GM12878 (cell line): ENCODE measurements around the gene TRIM62. TPM values are rescaled to one million over a fixed set of nuclear protein-coding genes. Genes with fewer than 3 reads are reported as not detected.

ENCODE experiments used
- ATAC-seq: fragments of 200-7000 bp; cut with Tn5 transposase; 3 replicates; pipeline ENCODE4 v1.9.1; 2020; ENCODE audit warnings: mild to moderate bottlenecking, moderate library complexity
- BruUV-seq: library from RNA; stranded (reverse); fragments of 400-500 nt; replicated peaks from 2 replicates; lab custom pipeline; 2021; lab: Mats Ljungman, UMichigan
- CTCF ChIA-PET: fragments of 300-600 bp; sonication (Branson Sonifier 250); formaldehyde crosslinking; extraction: SDS; loops from one replicate; lab custom pipeline; 2021; ENCODE audit warnings: inconsistent platforms; lab: Yijun Ruan, JAX
- POLR2A ChIA-PET: fragments of 350-600 bp; formaldehyde crosslinking; extraction: SDS; loops from one replicate; lab custom pipeline; 2021; ENCODE audit warnings: inconsistent platforms; lab: Charles Lee
- RAD21 ChIA-PET: fragments of 300-600 bp; sonication (Branson Sonifier 250); formaldehyde crosslinking; loops from one replicate; lab custom pipeline; 2023; ENCODE audit warnings: antibody characterized with exemption; ENCODE audit not compliant: unreplicated experiment; lab: Charles Lee
- SMC1A ChIA-PET: fragments of 300-600 bp; sonication (Branson Sonifier 250); formaldehyde crosslinking; loops from one replicate; lab custom pipeline; 2023; ENCODE audit not compliant: unreplicated experiment, uncharacterized antibody; lab: Charles Lee
- DNase-seq: peaks from one replicate; pipeline ENCODE4 v3.0.0-alpha.2; 2011; ENCODE audit warnings: low read depth, low spot score
- FAIRE-seq: peaks from 3 replicates; lab custom pipeline; 2011; peaks lifted over from hg19 to GRCh38; lab: Jason Lieb, UNC
- H2AFZ ChIP-seq: 2 replicates; pipeline ENCODE4 v1.6.0; 2011; ENCODE audit warnings: low read depth, low read length, control low read depth; ENCODE audit not compliant: control insufficient read depth
- H3K27ac ChIP-seq: 2 replicates; pipeline ENCODE4 v1.5.1; 2011; ENCODE audit warnings: control low read depth; ENCODE audit not compliant: control insufficient read depth, insufficient read depth
- H3K27me3 ChIP-seq, 2 experiments: replicated peaks in 1 of 2; 2 replicates each; pipeline versions ENCODE4 v1.6.0 to v1.6.1; 2011; ENCODE audit warnings: low read length in 1 of 2; ENCODE audit not compliant: control insufficient read depth in 2 of 2, insufficient read depth in 2 of 2
- H3K36me3 ChIP-seq, 2 experiments: 2 replicates each; pipeline ENCODE4 v1.5.1; 2011; ENCODE audit warnings: low read length in 1 of 2; ENCODE audit not compliant: control insufficient read depth in 2 of 2, insufficient read depth in 2 of 2
- H3K4me1 ChIP-seq: 2 replicates; pipeline ENCODE4 v1.6.1; 2011; ENCODE audit warnings: mild to moderate bottlenecking, low read length, moderate library complexity, mixed read lengths; ENCODE audit not compliant: control insufficient read depth, insufficient read depth
- H3K4me2 ChIP-seq: 2 replicates; pipeline ENCODE4 v1.6.0; 2011; ENCODE audit warnings: control low read depth; ENCODE audit not compliant: control insufficient read depth, insufficient read depth
- H3K4me3 ChIP-seq: fragments of 200-600 bp; sonication (generic); 2 replicates; pipeline ENCODE4 v1.5.1; 2016
- H3K79me2 ChIP-seq: 2 replicates; pipeline ENCODE4 v1.6.0; 2011; ENCODE audit warnings: low read length; ENCODE audit not compliant: control insufficient read depth, insufficient read depth
- H3K9ac ChIP-seq: 2 replicates; pipeline ENCODE4 v1.8.0; 2011; ENCODE audit warnings: low read length, control low read depth, mixed read lengths; ENCODE audit not compliant: control insufficient read depth, insufficient read depth
- H3K9me3 ChIP-seq: replicated peaks from 3 replicates; pipeline ENCODE4 v1.5.1; 2011; ENCODE audit warnings: mild to moderate bottlenecking, low read length; ENCODE audit not compliant: control insufficient read depth, insufficient read depth
- H4K20me1 ChIP-seq: 2 replicates; pipeline ENCODE4 v1.6.0; 2011; ENCODE audit not compliant: control insufficient read depth, insufficient read depth
- BMI1 ChIP-seq: fragments of 450-650 bp; IDR thresholded peaks from 2 replicates; pipeline ENCODE4 v1.6.1; 2016; ENCODE audit warnings: mild to moderate bottlenecking, moderate library complexity, borderline replicate concordance
- EP300 ChIP-seq, 2 experiments: fragments of 150-350 bp in 1 of 2; IDR thresholded peaks; 2 replicates each; pipeline ENCODE4 v1.6.1; 2011 to 2012; ENCODE audit warnings: low read depth in 2 of 2, low read length in 2 of 2, borderline replicate concordance in 1 of 2, improper control_type of control experiment in 1 of 2, inconsistent platforms in 1 of 2; ENCODE audit not compliant: control insufficient read depth in 1 of 2
- IRF4 ChIP-seq: IDR thresholded peaks from 2 replicates; pipeline ENCODE4 v1.6.1; 2011; ENCODE audit warnings: low read depth, low read length
- MEF2A ChIP-seq: IDR thresholded peaks from 2 replicates; pipeline ENCODE4 v1.6.1; 2011; ENCODE audit warnings: low read depth, mild to moderate bottlenecking, low read length, moderate library complexity; ENCODE audit not compliant: insufficient read depth
- RBBP5 ChIP-seq: fragments of 200-600 bp; sonication (generic); conservative IDR thresholded peaks from 2 replicates; pipeline ENCODE4 v1.6.1; 2016
- SREBF2 ChIP-seq: IDR thresholded peaks from 2 replicates; pipeline ENCODE4 v1.6.1; 2012; ENCODE audit warnings: mild to moderate bottlenecking, low read length
- TCF3 ChIP-seq: IDR thresholded peaks from 2 replicates; pipeline ENCODE4 v1.6.1; 2012; ENCODE audit warnings: low read depth, mild to moderate bottlenecking, low read length, borderline replicate concordance; ENCODE audit not compliant: insufficient read depth
- TCF7 ChIP-seq: IDR thresholded peaks from 2 replicates; pipeline ENCODE4 v1.6.1; 2014; ENCODE audit warnings: antibody characterized with exemption, borderline replicate concordance
- WGBS: methylation state at CpG from one replicate; pipeline ENCODE4 v1.1.6; 2016; ENCODE audit warnings: low lambda C conversion rate; ENCODE audit not compliant: insufficient replicate concordance, insufficient coverage; ENCODE audit errors: missing lambda C conversion rate; 5-methylcytosine and 5-hydroxymethylcytosine counted together
- in situ Hi-C: fragments of 300-500 bp; cut with MboI; formaldehyde crosslinking; loops from 9 replicates; pipeline ENCODE4 v1.14.3; 2018; ENCODE audit warnings: mixed read lengths
- intact Hi-C: fragments of 100-400 bp; cut with micrococcal nuclease; formaldehyde crosslinking; loops from one replicate; pipeline ENCODE4 v1.14.2; 2022; ENCODE audit not compliant: unreplicated experiment
- polyA plus RNA-seq, 11 experiments: library from polyadenylated mRNA; depleted of rRNA in 4 of 11; unstranded in 6 of 11; stranded (reverse) in 5 of 11; fragments of >200 nt; fragmentation: Nextera tagmentation in 4 of 11; fragmentation: Illumina TruSeq in 1 of 11; extraction: Ambion mirVana in 4 of 11; extraction: Trizol in 1 of 11; gene quantifications; 1 replicate in 1 of 11; 2 replicates in 10 of 11; pipeline versions ENCODE4 v1.2.1 to v1.2.3, GENCODE V29; 2011 to 2016; ENCODE audit warnings: inconsistent platforms in 2 of 11, missing spikeins in 2 of 11, low read depth in 1 of 11
- total RNA-seq, 4 experiments: library from RNA; depleted of rRNA in 3 of 4; stranded (reverse); fragments of >200 nt in 3 of 4; fragmentation: Illumina TruSeq in 1 of 4; extraction: Trizol in 1 of 4; gene quantifications; 2 replicates each; pipeline versions ENCODE4 v1.2.1 to v1.2.3, GENCODE V29; 2013 to 2021
- TF ChIP-seq, protein P1 (sequence below): IDR thresholded peaks from 2 replicates; pipeline ENCODE4 v1.6.1; 2011; ENCODE audit warnings: low read depth, mild to moderate bottlenecking, low read length, moderate library complexity, borderline replicate concordance; ENCODE audit errors: extremely low read depth
- TF ChIP-seq, protein P2 (sequence below): fragments of 450-650 bp; IDR thresholded peaks from 2 replicates; pipeline ENCODE4 v1.6.1; 2018; ENCODE audit warnings: mild to moderate bottlenecking, low read depth, moderate library complexity; ENCODE audit not compliant: partially characterized antibody
- TF ChIP-seq, protein P3 (sequence below): IDR thresholded peaks from 2 replicates; pipeline ENCODE4 v1.6.1; 2011; ENCODE audit warnings: low read depth, low read length, improper control_type of control experiment, borderline replicate concordance

Gene TRIM62
- total and polyA plus RNA-seq, 10 of the 15 experiments (the other 5 are each of a cell fraction or from before 2014, with no cell fraction given): 0.52 to 4.2 (median 1.9) TPM

DNA sequence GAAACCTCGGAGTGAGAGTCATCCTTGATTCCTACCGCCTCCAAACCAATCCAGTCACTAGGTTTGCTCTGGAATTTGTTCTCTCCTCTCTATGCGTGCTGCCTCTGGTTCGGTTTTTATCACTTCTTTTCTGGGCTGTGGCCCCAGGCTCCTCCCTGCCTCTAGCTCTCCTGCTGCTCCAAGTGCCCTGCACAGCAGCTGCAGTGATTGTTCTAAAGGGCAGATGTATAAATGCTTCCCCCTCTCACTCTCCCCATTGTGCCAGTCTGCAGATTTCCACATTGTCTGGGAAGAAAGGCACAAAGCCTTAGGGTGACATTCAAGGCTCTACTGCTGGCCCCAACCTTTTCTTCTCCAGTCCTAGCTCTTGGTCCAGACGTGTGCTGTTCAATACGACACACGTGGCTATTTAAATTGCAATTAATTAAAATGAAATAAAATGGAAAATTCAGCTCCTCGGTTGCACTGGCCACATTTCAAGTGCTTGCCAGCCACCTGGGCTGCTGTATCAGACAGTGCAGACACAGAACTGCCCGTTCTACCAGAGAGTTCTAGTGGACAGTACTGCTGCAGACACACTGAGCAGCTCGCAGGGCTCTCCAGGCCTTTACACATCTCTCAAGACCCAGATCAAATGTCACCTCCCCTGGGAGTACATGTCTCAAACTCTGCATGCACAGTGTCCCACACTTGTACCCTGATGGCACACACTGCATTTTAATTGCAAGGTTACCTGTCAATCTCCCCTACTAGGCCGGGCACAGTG lies 12.4 kb downstream of the TRIM62 start:
- ChIA-PET RAD21 (no interaction called here), SMC1A (no interaction called here), POLR2A (no interaction called here), CTCF (no interaction called here)
- no TSS peak for BruUV-seq
- no peaks in the 10 kb centered on the region for H3K36me3 ChIP-seq
- WGBS: 50% methylated on average over 11 of the region's 11 CpGs
- H3K27ac ChIP-seq: no peak overlapping the region
- no peak overlapping the region for H2AFZ ChIP-seq
- ATAC-seq (no peak), DNase-seq (no peak), FAIRE-seq (no peak)
- no peak overlapping the region for H3K4me3 ChIP-seq
- no peak overlapping the region for H3K4me2 ChIP-seq
- H3K27me3 ChIP-seq: no peaks in the 10 kb centered on the region
- in situ Hi-C loops (no loop called here), intact Hi-C loops (no loop called here)
- H3K79me2 ChIP-seq: no peaks in the 10 kb centered on the region
- TF ChIP-seq MEF2A: no peak
- TF ChIP-seq TCF7: no peak
- no peak for TF ChIP-seq SREBF2
- H3K9ac ChIP-seq: no peak overlapping the region
- no peaks in the 10 kb centered on the region for H3K4me1 ChIP-seq
- H4K20me1 ChIP-seq: no peaks in the 10 kb centered on the region; the same call in 1 of the 2 replicates
- no peaks in the 10 kb centered on the region for H3K9me3 ChIP-seq

DNA sequence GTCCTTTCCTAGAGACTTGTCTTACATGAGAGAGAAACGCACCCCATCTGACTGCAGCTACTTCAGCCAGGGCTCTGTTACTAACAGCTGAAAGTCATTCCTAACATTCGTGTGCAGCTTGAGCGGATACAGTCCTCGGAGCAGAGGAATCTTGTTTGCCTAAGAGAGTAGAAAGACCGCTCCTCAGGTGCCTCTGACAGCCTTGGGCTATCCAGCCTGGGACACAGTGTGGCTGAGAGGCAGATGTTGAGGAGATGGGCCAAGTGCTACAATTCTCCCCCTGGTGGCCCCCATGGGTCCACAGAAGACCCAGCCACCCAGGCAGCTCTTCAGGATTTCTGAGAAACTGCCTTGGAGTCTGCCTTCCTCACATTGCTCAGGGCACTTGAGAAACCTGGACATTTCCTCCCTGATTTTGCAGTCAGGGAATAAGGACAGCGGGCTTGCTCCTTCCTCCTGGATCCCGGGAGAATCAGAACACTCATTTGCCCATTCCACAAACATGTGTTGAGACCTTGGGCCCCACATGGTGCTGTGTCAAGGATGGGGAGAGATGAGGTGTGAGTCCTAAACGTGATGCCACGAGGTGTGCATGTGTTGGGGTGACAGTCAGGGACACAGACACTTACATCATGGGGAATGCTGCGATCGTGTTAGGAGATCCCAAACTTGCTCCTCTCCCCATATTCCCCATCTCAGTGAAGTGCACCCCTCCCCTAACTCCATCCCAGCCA lies 13.1 kb downstream of the TRIM62 start:
- WGBS: 66% methylated on average over 11 of the region's 11 CpGs
- Histone ChIP-seq H3K27ac (no peak overlapping the region), H3K9ac (no peak overlapping the region), H3K27me3 (no peaks in the 10 kb centered on the region), H3K4me2 (no peak overlapping the region), H2AFZ (no peak overlapping the region), H3K4me3 (no peak overlapping the region), H3K79me2 (no peaks in the 10 kb centered on the region), H3K36me3 (no peaks in the 10 kb centered on the region), H4K20me1 (no peaks in the 10 kb centered on the region; the same call in 1 of the 2 replicates), H3K4me1 (no peaks in the 10 kb centered on the region), H3K9me3 (no peaks in the 10 kb centered on the region)
- intact Hi-C loops (no loop called here), in situ Hi-C loops (no loop called here)
- SMC1A ChIA-PET: no interaction called here
- FAIRE-seq (no peak), ATAC-seq (no peak), DNase-seq (no peak)
- BruUV-seq: no TSS peak
- CTCF ChIA-PET: interaction anchor here (0.7 to 1.2 kb wide), 2 partner anchors 22 to 42 kb away, joined by 3 to 5 read pairs; no protein-coding TSS in a partner anchor
- RAD21 ChIA-PET: no interaction called here
- POLR2A ChIA-PET: interaction anchor here (1.0 kb wide), 1 partner anchor 41 kb away, joined by 3 read pairs; no protein-coding TSS in a partner anchor
- TF ChIP-seq BMI1 (no peak), RBBP5 (no peak), TCF3 (no peak), EP300 (IDR thresholded peaks at IDR 0.05; ENCODE audit: borderline replicate concordance in 1 of 2, control insufficient read depth in 1 of 2, low read depth in 2 of 2, low read length in 2 of 2) (no peak), IRF4 (no peak)
- TF ChIP-seq, protein P1, sequence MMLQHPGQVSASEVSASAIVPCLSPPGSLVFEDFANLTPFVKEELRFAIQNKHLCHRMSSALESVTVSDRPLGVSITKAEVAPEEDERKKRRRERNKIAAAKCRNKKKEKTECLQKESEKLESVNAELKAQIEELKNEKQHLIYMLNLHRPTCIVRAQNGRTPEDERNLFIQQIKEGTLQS: no peak
- TF ChIP-seq, protein P2, sequence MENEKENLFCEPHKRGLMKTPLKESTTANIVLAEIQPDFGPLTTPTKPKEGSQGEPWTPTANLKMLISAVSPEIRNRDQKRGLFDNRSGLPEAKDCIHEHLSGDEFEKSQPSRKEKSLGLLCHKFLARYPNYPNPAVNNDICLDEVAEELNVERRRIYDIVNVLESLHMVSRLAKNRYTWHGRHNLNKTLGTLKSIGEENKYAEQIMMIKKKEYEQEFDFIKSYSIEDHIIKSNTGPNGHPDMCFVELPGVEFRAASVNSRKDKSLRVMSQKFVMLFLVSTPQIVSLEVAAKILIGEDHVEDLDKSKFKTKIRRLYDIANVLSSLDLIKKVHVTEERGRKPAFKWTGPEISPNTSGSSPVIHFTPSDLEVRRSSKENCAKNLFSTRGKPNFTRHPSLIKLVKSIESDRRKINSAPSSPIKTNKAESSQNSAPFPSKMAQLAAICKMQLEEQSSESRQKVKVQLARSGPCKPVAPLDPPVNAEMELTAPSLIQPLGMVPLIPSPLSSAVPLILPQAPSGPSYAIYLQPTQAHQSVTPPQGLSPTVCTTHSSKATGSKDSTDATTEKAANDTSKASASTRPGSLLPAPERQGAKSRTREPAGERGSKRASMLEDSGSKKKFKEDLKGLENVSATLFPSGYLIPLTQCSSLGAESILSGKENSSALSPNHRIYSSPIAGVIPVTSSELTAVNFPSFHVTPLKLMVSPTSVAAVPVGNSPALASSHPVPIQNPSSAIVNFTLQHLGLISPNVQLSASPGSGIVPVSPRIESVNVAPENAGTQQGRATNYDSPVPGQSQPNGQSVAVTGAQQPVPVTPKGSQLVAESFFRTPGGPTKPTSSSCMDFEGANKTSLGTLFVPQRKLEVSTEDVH: no peak
- TF ChIP-seq, protein P3, sequence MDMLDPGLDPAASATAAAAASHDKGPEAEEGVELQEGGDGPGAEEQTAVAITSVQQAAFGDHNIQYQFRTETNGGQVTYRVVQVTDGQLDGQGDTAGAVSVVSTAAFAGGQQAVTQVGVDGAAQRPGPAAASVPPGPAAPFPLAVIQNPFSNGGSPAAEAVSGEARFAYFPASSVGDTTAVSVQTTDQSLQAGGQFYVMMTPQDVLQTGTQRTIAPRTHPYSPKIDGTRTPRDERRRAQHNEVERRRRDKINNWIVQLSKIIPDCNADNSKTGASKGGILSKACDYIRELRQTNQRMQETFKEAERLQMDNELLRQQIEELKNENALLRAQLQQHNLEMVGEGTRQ: no peak
